Caki2 (cell line): ENCODE results near the gene BMX. TPM values are rescaled to one million over a fixed set of nuclear protein-coding genes. Genes with fewer than 3 reads are reported as not detected.
A peak's percentile ranks its signal among the peaks of the same experiment; 100 is the strongest.

ENCODE experiments used
- DNase-seq: peaks from one replicate; pipeline ENCODE4 v3.0.0-alpha.2; 2015; ENCODE audit warnings: low read depth
- in situ Hi-C: cut with HindIII; loops from 2 replicates; pipeline ENCODE4 v1.10.0; 2016; ENCODE audit warnings: low sequenced_read_pairs, low pct_unique_long_range_greater_than_20kb, mixed read lengths
- total RNA-seq: library from RNA; depleted of rRNA; stranded (reverse); fragments of >200 nt; shearing (Covaris generic); gene quantifications from 2 replicates; pipeline ENCODE4 v1.2.3, GENCODE V29; 2014; ENCODE audit warnings: low replicate concordance; rRNA removed

BMX gene
- 0.71 TPM in 1 of 2 replicates, not detected in the other for total RNA-seq

DNA sequence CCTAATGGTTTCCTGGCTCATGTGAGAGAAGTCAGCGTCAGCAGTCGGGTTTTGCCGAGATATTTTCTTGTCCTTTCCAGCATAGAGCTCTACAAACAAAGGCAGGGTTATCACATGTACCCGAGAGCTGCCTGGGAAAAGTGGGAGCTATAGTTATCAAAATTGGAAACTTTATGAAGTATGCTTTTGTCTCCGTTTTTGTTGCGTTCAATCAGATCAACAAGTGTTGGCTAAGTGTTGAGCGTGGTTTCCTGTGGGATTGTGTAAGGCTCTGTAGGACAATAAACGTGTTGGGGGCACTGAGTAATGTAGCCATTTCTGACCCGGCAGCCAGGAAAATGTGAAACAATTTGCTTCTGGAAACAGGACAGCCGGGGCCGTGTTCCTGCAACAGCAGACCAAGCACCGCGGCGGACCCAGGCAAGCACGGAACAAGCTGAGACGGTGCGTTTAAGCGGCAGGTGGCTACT lies at the start of gene BMX:
Gene BMX, plus strand, starts transcription at position 311 of the 470 bp plus-strand sequence. CDS start 7,547 bp downstream, outside the sequence.
- DNase-seq: no peak
- in situ Hi-C loops: no loop called here

DNA sequence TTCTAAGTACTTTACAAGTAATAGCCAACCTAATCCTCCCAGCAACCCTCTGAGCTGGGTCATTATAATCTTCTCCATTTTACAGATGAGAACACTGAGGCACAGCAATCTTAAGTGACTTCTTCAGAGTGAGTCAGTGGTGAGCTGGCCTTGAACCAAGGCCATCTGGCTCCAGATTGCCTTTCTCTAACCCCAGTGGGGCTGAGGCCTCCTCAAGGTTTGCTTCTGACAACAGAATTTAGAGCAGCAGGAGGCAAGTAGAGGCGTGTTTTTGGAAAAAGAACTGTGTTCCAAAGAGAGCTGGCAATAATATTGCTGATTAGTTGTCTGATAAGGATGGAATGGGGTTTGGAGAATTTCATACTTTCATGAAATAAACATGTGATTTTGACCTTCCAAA lies 48.7 kb upstream of the BMX start:
- DNase-seq: no peak
- in situ Hi-C loops: no loop called here

DNA sequence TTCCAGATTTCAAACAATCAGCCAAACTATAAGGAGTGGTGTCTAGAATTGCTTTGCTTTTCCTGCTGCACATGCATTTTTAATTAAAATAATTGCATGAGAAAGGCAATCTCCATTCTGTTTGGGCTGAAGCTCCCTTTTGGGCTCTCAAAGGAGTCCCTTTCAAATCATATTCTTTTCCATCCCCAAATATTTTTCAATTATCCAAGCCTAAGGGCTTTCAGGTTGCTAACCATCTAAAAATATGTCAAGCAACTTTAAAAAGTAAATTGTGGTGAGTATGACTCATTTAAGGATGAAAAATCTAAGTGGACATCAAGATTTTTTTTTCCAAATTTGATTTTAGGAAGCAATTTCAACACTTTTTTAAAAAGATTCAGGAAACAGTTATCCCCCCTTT lies 35.9 kb upstream of the BMX start:
- no peak for DNase-seq
- in situ Hi-C loops: no loop called here

DNA sequence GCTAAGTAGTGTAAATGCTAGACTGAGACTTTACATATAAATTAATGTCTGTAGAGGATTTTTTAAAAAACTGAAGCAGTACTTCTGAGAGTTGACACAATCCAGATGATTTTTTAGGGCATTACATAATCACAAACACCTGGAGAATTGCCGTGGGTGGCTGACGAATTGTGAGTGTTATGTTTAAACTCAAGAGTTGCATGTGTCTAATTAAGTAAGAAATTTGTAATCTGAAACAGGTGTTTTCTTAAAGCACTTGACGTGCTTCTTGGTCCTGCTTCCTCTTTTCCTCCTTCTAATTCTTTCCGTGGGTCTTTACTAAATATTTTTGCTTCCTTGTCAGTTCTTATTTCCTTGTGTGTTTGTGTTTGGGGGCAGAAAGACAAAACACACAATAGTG lies 35.3 kb upstream of the BMX start:
- in situ Hi-C loops: no loop called here
- no peak for DNase-seq

DNA sequence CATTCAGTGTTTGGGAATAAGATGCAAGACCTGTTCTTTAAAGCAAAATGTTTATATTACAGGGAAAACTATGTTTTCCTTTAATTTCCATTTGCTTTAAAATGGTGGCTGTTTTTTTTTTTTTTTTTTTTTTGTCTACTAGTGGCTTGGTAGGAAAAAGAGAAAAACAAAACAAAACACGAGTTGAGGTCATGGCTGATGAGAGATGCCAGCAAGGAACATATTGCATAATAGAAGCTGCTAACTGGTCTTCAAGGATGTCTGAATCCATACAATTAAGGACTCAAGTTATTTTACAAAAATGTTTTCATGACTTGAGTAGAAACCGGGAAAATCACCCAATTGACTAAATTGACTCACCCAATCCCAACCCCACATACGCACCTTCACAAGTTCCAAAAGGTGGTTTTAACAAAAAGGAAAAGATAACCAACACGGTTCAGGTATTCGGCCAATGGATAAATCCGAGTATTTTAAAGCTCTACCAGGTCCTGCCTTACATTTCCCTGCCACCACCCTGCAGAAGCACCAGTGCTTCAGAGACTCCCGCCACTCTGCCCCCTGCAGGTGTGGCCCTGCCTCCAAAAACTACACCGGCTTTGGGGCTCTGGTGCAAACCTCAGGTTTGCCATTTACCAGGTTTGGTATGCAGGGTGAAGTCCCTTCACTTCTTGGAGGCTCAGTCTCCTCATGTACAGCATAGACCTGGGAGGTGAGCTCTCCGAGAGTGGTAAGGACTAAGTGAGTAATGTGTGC lies 34.5 kb upstream of the BMX start:
- no peak for DNase-seq
- in situ Hi-C loops: no loop called here

DNA sequence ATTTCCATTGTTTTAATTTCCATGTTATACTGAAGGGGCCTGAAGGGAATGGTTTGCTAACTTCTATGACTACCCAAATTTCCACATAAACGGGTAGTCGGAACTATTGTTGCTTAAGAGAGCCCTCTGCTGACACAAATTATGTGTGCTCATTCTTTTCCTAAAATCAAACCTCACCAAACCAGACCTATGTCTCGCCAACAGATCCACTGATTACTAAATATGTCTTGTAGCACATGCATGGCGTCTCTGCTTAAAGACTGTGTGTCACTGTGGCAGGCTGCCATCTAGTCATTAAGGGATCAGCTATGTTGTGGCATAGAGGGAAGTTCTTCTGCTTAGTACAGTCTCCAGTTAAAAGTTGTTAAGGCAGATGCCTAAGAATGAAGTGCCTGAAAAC lies 32.6 kb upstream of the BMX start:
- no peak for DNase-seq
- in situ Hi-C loops: no loop called here

DNA sequence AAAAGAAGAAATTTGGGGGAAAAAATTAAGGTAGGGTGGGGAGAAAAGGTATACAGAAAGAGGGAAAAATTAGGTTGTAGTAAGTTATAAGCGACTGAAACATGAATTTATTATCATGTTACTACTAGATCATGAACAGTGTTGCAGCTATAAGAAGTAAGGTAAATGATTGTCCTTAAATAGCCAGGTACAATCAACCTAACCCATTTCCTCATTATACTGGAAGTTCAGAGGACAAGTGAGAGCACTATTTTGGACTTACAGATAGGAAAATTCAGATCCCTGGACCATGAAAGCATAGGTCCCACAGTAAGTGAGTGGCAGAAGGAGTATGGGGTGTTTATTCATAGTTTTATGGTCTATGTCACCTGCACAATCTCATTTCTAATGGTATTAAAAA lies 31.0 kb upstream of the BMX start:
- no peak for DNase-seq
- in situ Hi-C loops: no loop called here

DNA sequence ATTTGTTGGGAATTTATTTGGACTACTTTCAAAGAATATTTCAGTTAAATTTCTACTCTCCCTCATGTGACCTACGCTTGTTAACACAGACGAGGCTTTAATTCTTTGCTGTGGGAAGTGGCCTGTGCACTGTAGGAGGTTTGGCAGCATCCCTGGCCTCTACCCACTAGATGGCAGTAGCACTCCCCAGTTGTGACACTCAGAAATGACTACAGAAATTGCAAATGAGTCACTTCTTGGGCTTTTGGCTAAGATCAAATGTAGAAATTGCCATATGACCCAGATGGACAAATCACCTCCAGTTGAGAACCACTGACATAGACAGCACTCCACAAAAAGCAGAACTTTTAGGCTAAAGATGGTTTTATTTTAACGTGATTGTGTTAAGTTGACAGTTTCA lies 29.6 kb upstream of the BMX start:
- in situ Hi-C loops: no loop called here
- peak; percentile 66 for DNase-seq

DNA sequence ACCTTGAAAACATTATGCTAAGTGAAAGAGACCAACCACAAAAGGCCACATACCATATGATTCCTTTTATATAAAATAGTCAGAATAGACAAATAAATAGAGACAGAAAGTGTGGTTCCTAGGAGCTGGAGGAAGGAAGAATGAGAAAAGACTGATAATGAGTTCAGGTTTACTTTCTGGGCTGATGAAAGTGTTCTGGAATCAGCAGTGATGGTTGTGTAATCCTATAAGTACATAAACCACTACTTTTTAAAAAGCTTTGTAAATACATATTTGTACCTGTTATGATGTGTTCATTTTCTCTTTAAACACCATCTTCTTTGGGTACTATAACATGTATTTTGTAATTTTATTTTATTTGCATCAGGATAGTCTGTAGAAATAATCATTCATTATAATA lies 28.1 kb upstream of the BMX start:
- DNase-seq: no peak
- in situ Hi-C loops: no loop called here

DNA sequence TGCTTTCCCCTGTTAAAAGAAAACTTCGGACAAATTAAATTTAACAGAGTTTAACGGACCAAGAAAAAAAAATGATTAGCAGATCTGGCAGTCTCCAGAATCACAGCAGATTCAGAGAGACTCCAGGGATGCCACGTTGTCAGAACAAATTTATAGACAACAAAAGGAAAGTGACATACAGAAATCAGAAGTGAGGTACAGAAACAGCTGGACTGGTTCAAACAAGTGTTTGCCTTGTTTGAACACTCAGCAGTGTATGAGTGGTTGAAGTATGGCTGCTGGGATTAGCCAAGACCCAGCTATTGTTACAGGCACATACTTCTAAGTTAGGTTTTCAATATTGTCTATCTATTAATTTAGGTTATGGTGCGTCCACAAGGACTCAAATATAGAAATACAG lies 26.6 kb upstream of the BMX start:
- in situ Hi-C loops: no loop called here
- DNase-seq: no peak

DNA sequence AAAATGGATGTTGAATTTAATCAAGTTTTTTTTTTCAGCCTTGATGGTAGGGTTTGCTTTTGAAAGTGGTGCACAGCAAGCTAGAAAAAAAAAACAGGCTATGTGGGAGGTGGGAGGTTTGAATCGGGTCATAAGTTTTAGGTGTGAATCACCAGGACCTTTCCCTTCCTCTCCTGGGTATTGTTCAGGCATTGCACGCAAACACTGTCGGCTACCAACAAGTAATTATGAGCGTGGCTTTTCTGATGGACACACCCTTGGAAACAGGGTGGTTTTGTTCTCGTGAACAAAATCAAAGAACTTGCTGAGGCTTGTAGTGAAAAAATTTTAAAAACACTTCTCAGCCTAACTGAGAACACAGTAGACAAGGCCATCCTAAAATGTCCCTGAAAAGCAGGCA lies 25.6 kb upstream of the BMX start:
- peak; percentile 69 for DNase-seq
- in situ Hi-C loops: no loop called here

DNA sequence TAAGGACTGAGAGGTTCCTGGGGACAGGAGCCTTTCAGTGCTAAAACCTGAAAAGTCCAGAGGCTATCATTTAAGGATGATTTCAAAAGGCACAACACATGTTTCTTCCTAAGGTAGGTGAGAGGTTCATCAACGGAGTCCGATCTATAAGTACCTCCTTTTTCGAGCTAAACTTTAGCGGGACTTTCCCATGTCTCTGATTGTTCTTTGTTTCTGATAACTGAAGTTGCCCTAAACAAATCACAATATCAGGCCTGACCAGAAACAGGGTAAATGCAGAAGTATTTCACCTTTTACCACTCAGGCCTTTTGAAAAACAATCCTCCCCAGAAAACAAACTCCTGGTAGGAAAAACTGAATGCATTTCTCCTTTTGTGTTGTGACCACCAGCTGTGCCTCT lies 25.1 kb upstream of the BMX start:
- DNase-seq: no peak
- in situ Hi-C loops: no loop called here

DNA sequence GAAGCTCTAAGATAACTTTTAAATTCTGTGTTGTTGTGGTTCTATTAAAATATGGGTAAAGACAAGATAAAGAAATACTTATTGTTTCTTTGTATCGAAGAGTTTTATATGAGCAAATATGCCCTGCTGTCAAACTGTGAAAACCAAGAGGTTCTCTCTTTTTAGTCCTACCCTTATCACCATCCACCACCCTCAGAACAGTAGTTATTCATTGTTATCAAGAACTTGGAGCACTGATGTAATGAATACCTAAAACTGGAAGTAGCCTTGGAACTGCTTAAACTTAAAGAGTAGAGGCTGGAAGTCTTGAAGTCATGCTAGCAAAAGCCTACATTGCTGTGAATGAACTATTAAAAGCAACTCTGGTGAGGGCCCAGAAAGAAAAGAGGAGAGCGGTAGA lies 16.7 kb upstream of the BMX start:
- DNase-seq: no peak
- in situ Hi-C loops: no loop called here

DNA sequence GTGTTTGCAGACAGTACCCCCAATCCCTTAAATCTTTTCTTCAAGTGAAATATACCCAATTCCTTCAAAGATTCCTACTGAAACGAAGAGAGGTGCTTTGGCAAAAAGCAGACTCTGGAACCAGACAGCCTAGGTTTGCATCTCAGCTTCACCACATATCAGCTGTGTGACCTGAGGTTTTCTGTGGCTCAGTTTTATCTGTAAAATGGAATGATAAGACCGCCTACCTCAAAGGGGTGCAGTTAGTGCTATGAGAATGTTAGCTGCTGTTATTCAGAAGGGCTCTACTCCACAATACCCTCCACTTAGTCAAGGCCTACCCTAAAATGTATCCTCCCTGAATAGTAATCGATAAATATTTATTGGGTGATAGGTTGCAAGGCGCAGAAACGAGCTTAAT lies 8.1 kb upstream of the BMX start:
- peak; percentile 7 for DNase-seq
- in situ Hi-C loops: no loop called here

DNA sequence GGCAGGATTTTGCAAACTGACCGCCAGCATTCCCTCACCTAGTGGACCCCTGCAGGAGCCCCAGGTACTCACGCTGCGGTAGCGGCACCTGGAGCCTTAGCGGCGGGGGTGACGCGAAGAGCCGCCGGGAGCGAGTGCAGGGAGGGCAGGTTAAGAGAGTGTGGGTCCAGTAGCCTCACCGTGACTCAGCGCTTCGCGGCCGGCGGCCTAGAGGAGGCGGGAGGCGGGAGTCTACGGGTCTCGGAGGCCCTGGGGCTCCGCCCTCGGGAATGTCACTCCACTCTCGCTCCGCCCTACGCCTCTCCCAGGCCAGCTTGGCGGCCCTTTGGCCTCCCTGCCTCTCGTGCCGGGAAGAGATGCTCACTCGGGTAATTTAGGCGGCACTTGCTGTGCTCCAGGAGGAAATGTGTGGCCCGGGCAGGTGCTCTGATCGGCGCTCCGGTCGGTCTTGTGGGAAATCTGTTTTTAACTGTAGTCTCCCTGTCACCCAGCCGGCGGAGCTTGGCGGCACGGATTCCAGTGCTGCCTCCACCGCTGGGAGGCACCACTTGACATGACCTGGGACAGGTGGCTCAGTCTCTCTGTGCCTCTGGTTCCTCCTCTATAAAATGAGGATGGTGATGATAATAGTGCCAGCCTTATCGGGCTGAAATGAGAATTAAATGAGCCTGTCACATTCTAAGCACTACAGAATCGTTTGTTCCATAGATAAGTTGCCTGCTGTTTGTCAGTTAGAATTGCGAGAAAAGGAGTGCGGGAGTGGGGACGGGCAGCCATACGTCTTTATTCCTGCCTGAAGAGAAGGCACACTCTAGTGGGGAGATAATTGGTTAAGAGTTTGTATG lies 7.3 kb upstream of the BMX start, which contains the start of gene PIR:
Gene PIR, minus strand, starts transcription at position 216 of the 845 bp plus-strand sequence. CDS start 2,076 bp downstream, outside the sequence.
- peak; percentile 90 for DNase-seq
- in situ Hi-C loops: no loop called here

DNA sequence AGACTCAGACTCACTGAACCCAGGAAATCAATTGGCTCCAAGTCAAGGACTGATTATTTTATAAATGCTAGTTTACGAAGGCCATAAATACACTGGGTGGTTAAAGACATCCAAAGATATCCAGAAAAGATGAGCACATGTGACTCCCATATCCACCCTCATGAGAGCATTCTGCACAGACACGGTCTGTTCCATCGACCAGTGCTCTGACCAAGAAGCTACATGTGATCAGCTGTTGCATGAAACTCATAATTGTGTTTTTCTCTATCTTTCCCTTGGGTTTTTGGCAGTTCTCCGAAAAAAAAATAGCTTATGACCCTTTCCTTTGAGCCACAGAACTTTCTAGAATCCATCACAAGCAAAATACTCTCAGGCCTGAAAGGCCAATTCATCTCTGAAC lies 4.8 kb upstream of the BMX start:
- in situ Hi-C loops: no loop called here
- DNase-seq: no peak

DNA sequence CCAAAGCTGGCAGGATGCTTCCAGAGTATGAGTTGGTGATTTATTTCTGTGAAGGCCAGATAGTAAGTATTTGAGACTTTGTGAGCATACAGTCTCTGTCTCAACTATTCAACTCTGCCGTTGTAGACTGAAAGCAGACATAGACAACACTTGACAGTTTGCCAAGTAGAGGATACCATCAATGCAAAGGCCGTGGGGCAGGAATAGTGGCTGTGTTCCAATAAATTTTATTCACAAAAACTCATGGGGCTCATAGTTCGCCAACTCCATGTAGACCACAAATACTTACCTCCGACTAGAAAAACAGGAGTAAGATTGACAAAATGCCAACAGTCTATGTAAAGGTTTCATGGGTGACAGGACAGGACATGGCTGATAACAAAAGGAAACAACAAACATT lies 3.8 kb upstream of the BMX start:
- DNase-seq: no peak
- in situ Hi-C loops: no loop called here

DNA sequence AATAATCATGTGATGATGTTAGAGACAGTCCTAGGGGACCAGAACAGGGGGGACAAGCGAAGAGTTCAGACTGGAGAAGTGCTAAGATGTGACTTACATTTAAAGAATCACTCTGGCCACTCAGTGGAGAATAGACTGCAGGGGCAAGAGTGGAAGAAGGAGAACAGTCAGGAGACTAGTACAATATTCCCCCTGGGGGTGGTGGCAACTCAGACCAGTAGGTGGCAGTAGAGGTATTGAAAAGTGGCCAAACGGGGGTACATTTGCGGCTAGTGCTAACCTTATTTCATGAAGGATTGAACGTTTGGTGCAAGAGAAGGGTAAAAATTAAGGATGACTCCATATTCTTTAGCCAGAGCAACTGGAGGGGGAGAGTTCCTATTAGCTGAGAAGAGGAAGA lies 2.7 kb upstream of the BMX start:
- in situ Hi-C loops: no loop called here
- DNase-seq: peak; percentile 22

DNA sequence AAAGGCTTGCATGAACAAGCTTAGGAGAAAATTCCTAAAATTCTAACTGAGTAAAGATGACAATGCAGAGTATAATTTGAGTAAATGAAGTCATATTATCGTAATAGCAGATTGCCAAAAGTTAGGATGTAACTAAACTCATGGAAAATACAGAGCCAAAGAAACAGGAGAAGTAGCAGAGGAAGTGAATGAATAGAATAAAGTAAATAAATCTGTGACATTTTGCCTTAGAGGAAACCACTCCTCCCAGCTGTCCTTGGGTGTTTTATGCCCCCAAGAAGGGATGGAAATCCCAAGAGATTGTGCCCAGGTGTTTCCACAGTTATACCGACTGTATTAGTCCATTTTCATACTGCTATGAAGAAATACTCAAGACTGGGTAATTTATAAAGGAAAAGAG lies 1.9 kb upstream of the BMX start:
- in situ Hi-C loops: no loop called here
- no peak for DNase-seq
